ENCODE data around the gene YPEL1.
"Not testable (repeated sequence)": the region's sequence is repeated elsewhere in the genome, so short reads cannot be mapped to it uniquely, and the experiment has no call there.

- not testable (repeated sequence) for TF ChIP-seq EZH2phosphoT487 (IDR thresholded peaks at IDR 0.05; ENCODE audit: borderline replicate concordance, low read depth, low read length)
- TF ChIP-seq, protein P1, sequence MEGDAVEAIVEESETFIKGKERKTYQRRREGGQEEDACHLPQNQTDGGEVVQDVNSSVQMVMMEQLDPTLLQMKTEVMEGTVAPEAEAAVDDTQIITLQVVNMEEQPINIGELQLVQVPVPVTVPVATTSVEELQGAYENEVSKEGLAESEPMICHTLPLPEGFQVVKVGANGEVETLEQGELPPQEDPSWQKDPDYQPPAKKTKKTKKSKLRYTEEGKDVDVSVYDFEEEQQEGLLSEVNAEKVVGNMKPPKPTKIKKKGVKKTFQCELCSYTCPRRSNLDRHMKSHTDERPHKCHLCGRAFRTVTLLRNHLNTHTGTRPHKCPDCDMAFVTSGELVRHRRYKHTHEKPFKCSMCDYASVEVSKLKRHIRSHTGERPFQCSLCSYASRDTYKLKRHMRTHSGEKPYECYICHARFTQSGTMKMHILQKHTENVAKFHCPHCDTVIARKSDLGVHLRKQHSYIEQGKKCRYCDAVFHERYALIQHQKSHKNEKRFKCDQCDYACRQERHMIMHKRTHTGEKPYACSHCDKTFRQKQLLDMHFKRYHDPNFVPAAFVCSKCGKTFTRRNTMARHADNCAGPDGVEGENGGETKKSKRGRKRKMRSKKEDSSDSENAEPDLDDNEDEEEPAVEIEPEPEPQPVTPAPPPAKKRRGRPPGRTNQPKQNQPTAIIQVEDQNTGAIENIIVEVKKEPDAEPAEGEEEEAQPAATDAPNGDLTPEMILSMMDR (conservative IDR thresholded peaks at IDR 0.05; ENCODE audit: low read length): not testable (repeated sequence)
Measured at GRCh38 chr22:21729184-21729583, 6.4 kb downstream of the YPEL1 start.
